Upper lobe of left lung (tissue), 6 donors: ENCODE measurements around the gene TCP11L2. TPM values are rescaled to one million over a fixed set of nuclear protein-coding genes. Genes with fewer than 3 reads are reported as not detected.
"Not testable (repeated sequence)": the region's sequence is repeated elsewhere in the genome, so short reads cannot be mapped to it uniquely, and the experiment has no call there.

Source experiments
- ATAC-seq, 2 donors: fragments of 200-7000 bp; cut with Tn5 transposase; one replicate each; pipeline ENCODE4 v1.9.1; 2022; ENCODE audit warnings: mild to moderate bottlenecking in 2 of 2, moderate library complexity in 2 of 2; ENCODE audit not compliant: low FRiP score in 2 of 2
- DNase-seq, 2 donors: peaks; one replicate each; pipeline ENCODE4 v3.0.0-alpha.2; 2019 to 2020
- H3K27ac ChIP-seq, 4 donors: fragments of 200-600 bp; sonication (generic); one replicate each; pipeline ENCODE4 v1.5.1; 2016 to 2019
- H3K27me3 ChIP-seq, 4 donors: fragments of 200-600 bp; sonication (generic); one replicate each; pipeline ENCODE4 v1.5.1; 2017 to 2019
- H3K36me3 ChIP-seq, 4 donors: fragments of 200-600 bp; sonication (generic); one replicate each; pipeline ENCODE4 v1.5.1; 2016 to 2019
- H3K4me1 ChIP-seq, 4 donors: fragments of 200-600 bp; sonication (generic); one replicate each; pipeline ENCODE4 v1.5.1; 2018 to 2019
- H3K4me3 ChIP-seq, 4 donors: fragments of 200-600 bp; sonication (generic); one replicate each; pipeline ENCODE4 v1.5.1; 2017 to 2019; ENCODE audit warnings: mild to moderate bottlenecking in 2 of 4, moderate library complexity in 1 of 4
- H3K9me3 ChIP-seq, 4 donors: fragments of 200-600 bp; sonication (generic); one replicate each; pipeline ENCODE4 v1.5.1; 2018 to 2019
- EP300 ChIP-seq, 4 donors: sonication (generic); formaldehyde crosslinking; IDR thresholded peaks; one replicate each; pipeline ENCODE4 v1.5.1; 2017; ENCODE audit warnings: antibody characterized with exemption in 4 of 4, control low read depth in 2 of 4
- POLR2A ChIP-seq, 4 donors: fragments of 450-650 bp; IDR thresholded peaks; one replicate each; pipeline ENCODE4 v1.5.1; 2016 to 2017; ENCODE audit warnings: antibody characterized with exemption in 4 of 4, mild to moderate bottlenecking in 2 of 4
- POLR2AphosphoS5 ChIP-seq, 2 donors: sonication (generic); formaldehyde crosslinking; IDR thresholded peaks; one replicate each; pipeline ENCODE4 v1.5.1; 2017; ENCODE audit warnings: antibody characterized with exemption in 2 of 2
- WGBS, 2 donors: methylation state at CpG; one replicate each; pipeline ENCODE4 v1.1.5; 2017 to 2018; 5-methylcytosine and 5-hydroxymethylcytosine counted together
- total RNA-seq, 6 donors: library from RNA; depleted of rRNA in 4 of 6; stranded (reverse); fragments of >200 nt in 4 of 6; gene quantifications; one replicate each; pipeline versions ENCODE4 v1.1.0 to v1.2.1, GENCODE V29; 2016 to 2021
- TF ChIP-seq, protein P1 (sequence below), 6 experiments: fragments of 450-650 bp in 4 of 6; fragments of 200-600 bp in 2 of 6; sonication (generic) in 2 of 6; IDR thresholded peaks; one replicate each; pipeline ENCODE4 v1.5.1; 2016 to 2019; ENCODE audit warnings: antibody characterized with exemption in 6 of 6
- donor health status: DM: no; HTN: no; CAD: no; lungs with moderate emphysema.
- donor health status: DM: no; HTN: yes; CAD: no; lungs with severe emphysema.

The TCP11L2 gene
- total RNA-seq, 6 donors from 2014 or later, result 43.2 to 77.5 (median 56.2) TPM

GRCh38 chr12:106308611-106309010, 6.1 kb downstream of the TCP11L2 start:
- Histone ChIP-seq H3K4me1 (peaks cover 50 to 73% (median 61%) of the 10 kb centered on the region in 4 donors), H3K27ac (no peak overlapping the region)
- 89 to 94% methylated on average over 3 of the region's 3 CpGs for WGBS, 2 donors

GRCh38 chr12:106309671-106310505, 7.4 kb downstream of the TCP11L2 start:
- Histone ChIP-seq H3K9me3 (no peaks in the 10 kb centered on the region), H3K27ac (peak overlapping the region in 3 of 4 donors; percentile 26 to 62 (median 48)), H3K27me3 (no peaks in the 10 kb centered on the region), H3K36me3 (peaks cover 0 to 14% (median 6%) of the 10 kb centered on the region in 4 donors), H3K4me1 (peaks cover 37 to 60% (median 50%) of the 10 kb centered on the region in 4 donors), H3K4me3 (no peak overlapping the region)
- DNase-seq, result no peak
- TF ChIP-seq POLR2A (IDR thresholded peaks at IDR 0.05) (no peak), POLR2AphosphoS5 (IDR thresholded peaks at IDR 0.05) (no peak), EP300 (IDR thresholded peaks at IDR 0.05) (no peak)
- TF ChIP-seq, protein P1, sequence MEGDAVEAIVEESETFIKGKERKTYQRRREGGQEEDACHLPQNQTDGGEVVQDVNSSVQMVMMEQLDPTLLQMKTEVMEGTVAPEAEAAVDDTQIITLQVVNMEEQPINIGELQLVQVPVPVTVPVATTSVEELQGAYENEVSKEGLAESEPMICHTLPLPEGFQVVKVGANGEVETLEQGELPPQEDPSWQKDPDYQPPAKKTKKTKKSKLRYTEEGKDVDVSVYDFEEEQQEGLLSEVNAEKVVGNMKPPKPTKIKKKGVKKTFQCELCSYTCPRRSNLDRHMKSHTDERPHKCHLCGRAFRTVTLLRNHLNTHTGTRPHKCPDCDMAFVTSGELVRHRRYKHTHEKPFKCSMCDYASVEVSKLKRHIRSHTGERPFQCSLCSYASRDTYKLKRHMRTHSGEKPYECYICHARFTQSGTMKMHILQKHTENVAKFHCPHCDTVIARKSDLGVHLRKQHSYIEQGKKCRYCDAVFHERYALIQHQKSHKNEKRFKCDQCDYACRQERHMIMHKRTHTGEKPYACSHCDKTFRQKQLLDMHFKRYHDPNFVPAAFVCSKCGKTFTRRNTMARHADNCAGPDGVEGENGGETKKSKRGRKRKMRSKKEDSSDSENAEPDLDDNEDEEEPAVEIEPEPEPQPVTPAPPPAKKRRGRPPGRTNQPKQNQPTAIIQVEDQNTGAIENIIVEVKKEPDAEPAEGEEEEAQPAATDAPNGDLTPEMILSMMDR (IDR thresholded peaks at IDR 0.05), result no peak
- peak; percentile 51 to 84 for ATAC-seq
- WGBS, 2 donors, result 64 to 68% methylated on average over 7 of the region's 7 CpGs

More at GRCh38 chr12:106308611-106309010, 6.1 kb downstream of the TCP11L2 start:
- Histone ChIP-seq H3K9me3 (no peaks in the 10 kb centered on the region), H3K36me3 (peaks cover 0 to 5% (median 0%) of the 10 kb centered on the region in 4 donors), H3K27me3 (no peaks in the 10 kb centered on the region), H3K4me3 (no peak overlapping the region)
- TF ChIP-seq EP300 (IDR thresholded peaks at IDR 0.05), result no peak
- TF ChIP-seq POLR2AphosphoS5 (IDR thresholded peaks at IDR 0.05), result no peak
- TF ChIP-seq, protein P1 (IDR thresholded peaks at IDR 0.05), result no peak
- no peak for TF ChIP-seq POLR2A (IDR thresholded peaks at IDR 0.05)
- no peak for ATAC-seq
- no peak for DNase-seq

DNA sequence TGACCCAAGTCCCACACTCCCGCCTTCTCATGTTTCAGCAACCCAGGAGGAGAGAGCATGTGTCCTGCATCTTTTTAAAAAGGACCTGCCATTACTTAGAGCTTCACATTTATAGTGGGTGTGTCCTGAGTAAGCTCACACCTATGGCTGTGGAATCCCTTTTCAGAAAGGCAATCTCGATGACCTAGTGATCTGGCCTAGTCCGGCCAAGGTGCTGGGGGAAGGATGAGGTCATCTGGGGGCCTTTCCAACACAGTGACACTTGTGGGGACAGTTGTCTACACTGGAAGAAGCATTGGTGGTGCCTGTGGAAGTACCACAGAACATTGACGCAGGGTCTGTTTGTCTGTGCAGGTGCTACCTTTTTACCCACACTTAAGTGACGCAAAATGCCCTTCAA, 8.2 kb downstream of the TCP11L2 start:
- Histone ChIP-seq H3K9me3 (no peaks in the 10 kb centered on the region), H3K4me1 (peaks cover 29 to 54% (median 44%) of the 10 kb centered on the region in 4 donors), H3K4me3 (no peak overlapping the region), H3K27me3 (no peaks in the 10 kb centered on the region), H3K36me3 (peaks cover 0 to 21% (median 14%) of the 10 kb centered on the region in 4 donors), H3K27ac (peak overlapping the region in 2 of 4 donors; percentile 48 to 62)
- ATAC-seq, result peak in 1 of 2 donors; percentile 22
- 67 to 93% methylated on average over 4 to 5 of the region's 5 CpGs for WGBS, 2 donors
- TF ChIP-seq EP300 (IDR thresholded peaks at IDR 0.05) (no peak), POLR2AphosphoS5 (IDR thresholded peaks at IDR 0.05) (no peak), POLR2A (IDR thresholded peaks at IDR 0.05) (no peak)
- TF ChIP-seq, protein P1 (IDR thresholded peaks at IDR 0.05), result no peak
- DNase-seq, result no peak

- Histone ChIP-seq H3K9me3 (no peaks in the 10 kb centered on the region), H3K27ac (peak overlapping the region in 2 of 4 donors; percentile 48 to 62), H3K36me3 (peaks cover 0 to 26% (median 16%) of the 10 kb centered on the region in 4 donors), H3K27me3 (no peaks in the 10 kb centered on the region), H3K4me3 (no peak overlapping the region), H3K4me1 (peaks cover 24 to 50% (median 42%) of the 10 kb centered on the region in 4 donors)
- no peak for ATAC-seq
- TF ChIP-seq, protein P1 (IDR thresholded peaks at IDR 0.05), result no peak
- no peak for TF ChIP-seq POLR2AphosphoS5 (IDR thresholded peaks at IDR 0.05)
- no peak for DNase-seq
- WGBS, 2 donors, result 64 to 68% methylated on average over 8 of the region's 8 CpGs
Observed at GRCh38 chr12:106311139-106311538, 8.6 kb downstream of the TCP11L2 start.

GRCh38 chr12:106313413-106313812, 10.9 kb downstream of the TCP11L2 start:
- Histone ChIP-seq H3K4me1 (peaks cover 23 to 35% (median 31%) of the 10 kb centered on the region in 4 donors), H3K36me3 (peaks cover 3 to 46% (median 23%) of the 10 kb centered on the region in 4 donors)
- not testable (repeated sequence) for H3K27ac ChIP-seq, DNase-seq, ATAC-seq, H3K4me3 ChIP-seq, H3K9me3 ChIP-seq, H3K27me3 ChIP-seq
- WGBS, 2 donors, result 69 to 90% methylated on average over 4 of the region's 4 CpGs
